ENCODE data around the gene NAT10.
"Not testable (repeated sequence)": the region's sequence is repeated elsewhere in the genome, so short reads cannot be mapped to it uniquely, and the experiment has no call there.

The NAT10 gene

DNA sequence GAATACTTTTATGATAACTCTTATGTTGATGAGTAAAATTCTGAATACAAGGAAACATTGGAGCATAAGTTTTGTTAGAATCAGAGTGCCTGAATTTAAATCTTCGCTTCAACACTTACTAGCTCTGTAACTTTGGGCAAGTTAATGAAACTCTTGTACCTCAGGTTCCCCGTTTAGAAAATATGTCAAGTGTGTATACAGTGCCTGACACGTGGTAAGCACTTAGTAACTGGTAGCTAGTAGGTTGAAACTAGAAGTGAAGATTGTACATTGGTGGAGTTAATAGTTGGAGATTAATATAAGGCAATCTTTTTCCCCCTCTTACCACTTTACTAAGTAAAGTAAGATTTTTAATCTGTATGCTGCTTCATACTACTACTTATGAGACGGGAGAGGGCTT is 24.8 kb upstream of the NAT10 start:
- Mint-ChIP-seq H3K4me1 (ENCODE audit: low read depth) (peaks cover 12% of the 10 kb centered on the region), H3K36me3 (ENCODE audit: low read depth) (peaks cover 51% of the 10 kb centered on the region), H3K9me3 (no peaks in the 10 kb centered on the region), H3K27me3 (ENCODE audit: low read depth) (no peaks in the 10 kb centered on the region), H3K4me3 (no peak overlapping the region), H3K27ac (no peak overlapping the region)

DNA sequence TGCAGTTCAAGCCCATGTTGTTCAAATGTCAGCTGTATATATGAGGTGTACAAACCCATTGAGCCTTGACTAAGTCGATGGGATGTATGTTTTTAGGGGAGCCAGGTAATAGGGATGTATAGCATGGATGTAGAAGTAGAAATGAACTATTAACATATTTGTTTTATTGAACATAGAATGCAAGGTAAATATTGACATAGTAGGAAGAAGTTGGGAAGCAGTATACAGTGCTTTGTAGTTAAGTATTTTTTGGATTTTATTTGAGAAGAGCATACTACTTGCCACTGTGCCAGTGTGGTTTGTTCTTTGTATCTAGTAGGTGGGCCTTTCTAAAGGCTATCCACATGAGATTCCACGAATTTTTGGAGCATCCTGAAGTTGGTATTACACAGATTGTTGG is 20.8 kb upstream of the NAT10 start:
- H3K27me3 Mint-ChIP-seq (ENCODE audit: low read depth), result no peaks in the 10 kb centered on the region
- no peak overlapping the region for H3K4me3 Mint-ChIP-seq
- H3K4me1 Mint-ChIP-seq (ENCODE audit: low read depth), result peaks cover 18% of the 10 kb centered on the region
- H3K9me3 Mint-ChIP-seq, result no peaks in the 10 kb centered on the region
- no peak overlapping the region for H3K27ac Mint-ChIP-seq
- peaks cover 48% of the 10 kb centered on the region for H3K36me3 Mint-ChIP-seq (ENCODE audit: low read depth)

DNA sequence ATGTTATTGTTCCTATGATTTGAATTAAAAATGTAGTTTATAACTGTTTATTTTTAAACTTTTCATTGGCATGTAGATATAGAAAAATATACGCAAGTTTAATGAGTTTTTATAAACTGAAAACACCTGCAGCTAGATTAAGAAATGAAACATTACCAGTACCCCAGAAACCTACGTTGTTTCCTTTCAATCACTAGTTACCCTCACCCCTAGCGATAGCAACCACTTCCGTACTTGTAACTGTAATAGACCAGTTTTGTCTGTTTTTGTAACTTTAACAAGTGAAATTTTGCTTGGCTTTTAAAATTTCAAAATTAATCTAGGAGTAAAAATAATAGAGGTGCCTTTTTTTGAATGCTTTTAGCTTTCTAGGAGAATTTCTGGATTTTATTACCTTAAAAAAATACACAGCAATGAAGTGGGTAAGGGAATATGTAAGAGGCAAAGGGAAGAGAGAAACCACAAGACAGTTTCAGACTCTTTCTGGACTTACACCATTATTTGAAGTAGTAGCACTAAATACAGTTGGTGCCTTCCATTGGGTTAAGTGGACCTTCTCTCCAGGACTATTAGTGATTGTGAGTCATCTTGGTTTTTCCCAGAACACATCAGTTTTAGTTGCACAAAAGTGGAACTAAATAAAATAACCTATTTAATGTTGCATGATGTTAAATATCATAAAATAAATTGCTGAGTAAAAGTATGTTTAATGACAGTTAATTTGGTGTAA is 18.7 kb upstream of the NAT10 start:
- H3K36me3 Mint-ChIP-seq (ENCODE audit: low read depth), result peaks cover 51% of the 10 kb centered on the region
- H3K4me1 Mint-ChIP-seq (ENCODE audit: low read depth), result peaks cover 15% of the 10 kb centered on the region
- H3K9me3 Mint-ChIP-seq, result no peaks in the 10 kb centered on the region
- H3K27me3 Mint-ChIP-seq (ENCODE audit: low read depth), result no peaks in the 10 kb centered on the region
- H3K27ac Mint-ChIP-seq, result peak overlapping the region; percentile 72
- H3K4me3 Mint-ChIP-seq, result peak overlapping the region; percentile 44

DNA sequence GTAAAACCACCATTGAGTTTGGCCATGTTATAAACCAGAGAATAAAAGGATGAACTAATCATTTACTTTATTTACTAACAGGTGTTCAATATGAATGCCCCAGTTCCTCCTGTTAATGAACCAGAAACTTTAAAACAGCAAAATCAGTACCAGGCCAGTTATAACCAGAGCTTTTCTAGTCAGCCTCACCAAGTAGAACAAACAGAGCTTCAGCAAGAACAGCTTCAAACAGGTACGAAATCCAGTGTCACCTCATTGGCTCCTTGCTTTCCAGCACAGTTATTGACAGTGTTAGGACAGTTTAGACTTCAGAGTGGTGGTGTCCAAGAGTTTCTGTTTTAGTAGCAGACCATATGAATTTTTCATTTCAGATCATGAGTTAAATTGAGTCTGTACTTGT is 13.6 kb upstream of the NAT10 start:
- Mint-ChIP-seq H3K27ac (no peak overlapping the region), H3K27me3 (ENCODE audit: low read depth) (no peaks in the 10 kb centered on the region), H3K36me3 (ENCODE audit: low read depth) (peaks cover 52% of the 10 kb centered on the region), H3K4me3 (no peak overlapping the region), H3K4me1 (ENCODE audit: low read depth) (peaks cover 5% of the 10 kb centered on the region), H3K9me3 (no peaks in the 10 kb centered on the region)

DNA sequence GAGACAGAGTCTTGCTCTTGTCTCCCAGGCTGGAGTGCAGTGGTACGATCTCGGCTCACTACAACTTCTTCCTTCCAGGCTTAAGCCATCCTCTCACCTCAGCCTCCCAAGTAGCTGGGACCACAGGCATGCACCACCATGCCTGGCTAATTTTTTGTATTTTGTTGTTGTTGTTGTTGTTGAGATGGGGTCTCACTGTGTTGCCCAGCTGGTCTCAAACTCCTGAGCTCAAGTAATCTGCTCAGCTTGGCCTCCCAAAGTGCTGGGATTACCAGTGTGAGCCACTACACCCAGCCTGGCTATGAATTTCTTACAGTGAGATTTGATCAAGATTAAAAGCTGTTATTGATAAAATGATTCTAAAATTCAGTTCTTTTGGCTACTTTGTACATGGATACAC is 10.5 kb upstream of the NAT10 start:
- not testable (repeated sequence) for H3K27me3 Mint-ChIP-seq (ENCODE audit: low read depth); H3K27ac Mint-ChIP-seq; H3K4me3 Mint-ChIP-seq; H3K4me1 Mint-ChIP-seq (ENCODE audit: low read depth); H3K9me3 Mint-ChIP-seq
- H3K36me3 Mint-ChIP-seq (ENCODE audit: low read depth), result peaks cover 59% of the 10 kb centered on the region

DNA sequence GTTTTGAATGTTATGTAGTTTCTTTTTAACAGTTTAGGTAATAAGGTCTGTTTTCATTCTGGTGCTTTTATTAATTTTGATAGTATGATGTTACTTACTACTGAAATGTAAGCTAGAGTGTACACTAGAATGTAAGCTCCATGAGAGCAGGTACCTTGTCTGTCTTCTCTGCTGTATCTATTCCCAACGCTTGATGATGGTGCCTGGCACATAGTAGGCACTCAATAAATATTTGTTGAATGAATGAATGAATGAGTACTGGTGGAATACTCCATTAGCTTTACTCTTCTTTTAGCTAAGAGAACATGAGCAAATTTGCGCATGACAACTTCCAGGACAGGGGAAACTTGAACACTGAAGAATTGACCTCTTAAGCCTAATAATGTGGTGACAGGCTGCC is 6.6 kb upstream of the NAT10 start:
- Mint-ChIP-seq H3K4me1 (ENCODE audit: low read depth) (peaks cover 3% of the 10 kb centered on the region), H3K27me3 (ENCODE audit: low read depth) (no peaks in the 10 kb centered on the region), H3K9me3 (no peaks in the 10 kb centered on the region), H3K27ac (no peak overlapping the region), H3K4me3 (no peak overlapping the region), H3K36me3 (ENCODE audit: low read depth) (peaks cover 43% of the 10 kb centered on the region)

DNA sequence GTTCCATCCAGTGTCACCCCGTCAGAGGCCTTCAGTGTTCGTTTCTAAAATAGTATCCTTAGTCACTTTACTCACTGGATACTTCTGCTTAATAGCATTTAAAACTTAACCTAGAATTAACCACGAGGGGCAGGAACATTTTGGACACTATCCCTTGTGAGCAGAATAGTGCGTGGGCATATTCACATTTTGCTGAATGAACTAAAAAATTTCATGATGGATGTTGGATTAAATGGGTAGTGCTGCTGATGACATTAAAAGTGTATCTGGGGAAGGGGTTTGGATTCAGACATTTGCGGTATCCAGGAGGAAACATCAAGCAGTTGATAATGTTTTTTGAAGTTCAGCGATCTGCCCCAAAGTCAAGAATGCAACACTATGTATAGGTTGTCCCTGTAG is 750 bp upstream of the NAT10 start:
- Mint-ChIP-seq H3K36me3 (ENCODE audit: low read depth) (peaks cover 28% of the 10 kb centered on the region), H3K27me3 (ENCODE audit: low read depth) (no peaks in the 10 kb centered on the region)

DNA sequence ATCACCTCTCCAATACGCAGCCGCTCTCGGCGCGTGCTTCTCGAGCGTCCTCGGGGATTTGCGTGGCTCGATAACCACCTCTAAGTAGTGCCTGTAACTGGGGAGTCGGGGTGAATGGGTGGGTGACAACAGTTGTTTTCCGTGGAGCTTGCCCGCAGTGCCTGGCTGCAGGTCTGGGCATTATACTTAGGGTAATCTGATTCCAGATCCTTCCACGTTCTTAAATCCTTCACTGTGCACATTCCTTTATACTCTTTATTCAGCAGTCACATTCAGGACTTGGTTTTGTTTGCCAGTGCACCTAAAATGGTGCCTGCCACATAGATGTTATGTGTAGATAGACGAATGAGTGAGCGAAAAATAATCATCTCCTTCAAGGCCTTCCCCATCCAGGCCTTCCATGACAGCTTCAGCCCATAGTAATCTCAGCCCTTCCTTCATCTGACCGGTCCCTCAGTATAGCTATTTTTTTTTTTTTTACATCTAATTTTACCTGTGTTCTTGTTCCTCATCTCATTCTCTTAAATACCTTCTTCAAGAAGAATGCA is 602 bp downstream of the NAT10 start:
- peaks cover 42% of the 10 kb centered on the region for H3K4me1 Mint-ChIP-seq (ENCODE audit: low read depth)
- no peaks in the 10 kb centered on the region for H3K9me3 Mint-ChIP-seq
- no peaks in the 10 kb centered on the region for H3K27me3 Mint-ChIP-seq (ENCODE audit: low read depth)
- H3K4me3 Mint-ChIP-seq, result peak overlapping the region; percentile 95
- H3K27ac Mint-ChIP-seq, result peak overlapping the region; percentile 97
- peaks cover 30% of the 10 kb centered on the region for H3K36me3 Mint-ChIP-seq (ENCODE audit: low read depth)

More for the DNA sequence above, 750 bp upstream of the NAT10 start:
- no peaks in the 10 kb centered on the region for H3K9me3 Mint-ChIP-seq
- H3K4me3 Mint-ChIP-seq, result peak overlapping the region; percentile 95
- H3K4me1 Mint-ChIP-seq (ENCODE audit: low read depth), result peaks cover 39% of the 10 kb centered on the region
- H3K27ac Mint-ChIP-seq, result peak overlapping the region; percentile 97

DNA sequence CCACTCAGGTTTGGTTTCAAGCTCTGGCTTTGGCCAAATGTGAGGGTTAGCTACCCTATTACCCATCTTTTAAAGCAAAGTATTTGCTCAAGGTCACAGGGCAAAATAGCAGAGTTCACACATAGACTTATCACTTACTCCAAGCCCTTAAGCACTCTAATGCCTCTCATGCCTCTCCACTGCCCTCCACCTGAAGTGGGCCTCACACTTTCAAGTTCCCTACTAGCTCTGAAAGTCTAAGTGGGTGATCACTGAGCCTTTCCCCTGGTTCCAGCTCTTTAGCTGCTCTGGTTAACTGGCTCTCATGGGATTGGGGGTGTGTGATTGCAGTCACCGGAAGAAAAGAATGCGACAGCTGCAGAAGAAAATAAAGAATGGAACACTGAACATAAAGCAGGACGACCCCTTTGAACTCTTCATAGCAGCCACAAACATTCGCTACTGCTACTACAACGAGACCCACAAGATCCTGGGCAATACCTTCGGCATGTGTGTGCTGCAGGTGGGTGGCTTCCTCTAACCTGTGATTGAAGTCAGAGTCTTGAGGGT is 6.4 kb downstream of the NAT10 start:
- Mint-ChIP-seq H3K9me3 (no peaks in the 10 kb centered on the region), H3K4me1 (ENCODE audit: low read depth) (peaks cover 20% of the 10 kb centered on the region), H3K27ac (no peak overlapping the region), H3K27me3 (ENCODE audit: low read depth) (no peaks in the 10 kb centered on the region), H3K4me3 (no peak overlapping the region), H3K36me3 (ENCODE audit: low read depth) (peaks cover 56% of the 10 kb centered on the region)

DNA sequence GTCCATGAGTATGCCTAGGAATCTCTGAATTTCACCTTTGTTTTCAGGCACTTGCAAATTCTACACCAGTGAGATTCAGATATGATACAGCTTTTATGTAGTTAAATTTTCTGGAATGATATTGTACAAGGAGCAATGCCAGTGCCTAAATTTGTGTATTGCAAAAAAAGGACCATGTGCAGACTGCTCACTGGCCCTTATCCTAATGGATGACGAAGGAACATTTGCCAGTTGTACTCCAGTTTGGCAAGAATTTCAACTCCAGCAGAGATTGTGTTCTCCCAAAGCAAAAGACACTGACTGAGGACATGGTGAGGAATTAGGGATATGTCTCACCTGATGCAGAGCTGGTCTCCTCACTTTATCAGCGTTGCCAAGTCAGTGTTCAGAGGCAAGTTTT is 8.6 kb downstream of the NAT10 start:
- Mint-ChIP-seq H3K27ac (no peak overlapping the region), H3K36me3 (ENCODE audit: low read depth) (peaks cover 54% of the 10 kb centered on the region), H3K4me3 (no peak overlapping the region), H3K27me3 (ENCODE audit: low read depth) (no peaks in the 10 kb centered on the region), H3K9me3 (no peaks in the 10 kb centered on the region), H3K4me1 (ENCODE audit: low read depth) (peaks cover 10% of the 10 kb centered on the region)

DNA sequence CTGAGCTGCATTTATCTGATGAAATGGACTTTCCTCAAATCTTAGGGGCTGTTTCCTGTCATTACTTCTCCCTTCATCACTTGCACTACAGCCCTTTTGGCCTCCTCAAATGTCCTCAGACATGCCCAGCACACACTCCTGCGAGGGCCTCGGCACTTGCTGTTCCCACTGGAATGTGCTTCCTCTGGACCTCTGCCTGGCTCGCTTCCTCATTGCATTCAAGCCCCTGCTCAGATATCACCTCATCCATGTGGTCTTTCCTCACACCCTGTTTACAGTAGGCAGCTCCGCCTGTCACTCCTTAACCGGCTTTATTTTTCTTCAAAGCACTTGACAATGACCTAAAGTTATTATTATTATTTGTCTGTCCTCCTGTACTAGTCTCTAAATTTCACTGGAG is 9.0 kb downstream of the NAT10 start:
- peaks cover 50% of the 10 kb centered on the region for H3K36me3 Mint-ChIP-seq (ENCODE audit: low read depth)
- no peaks in the 10 kb centered on the region for H3K27me3 Mint-ChIP-seq (ENCODE audit: low read depth)
- no peaks in the 10 kb centered on the region for H3K9me3 Mint-ChIP-seq
- peaks cover 5% of the 10 kb centered on the region for H3K4me1 Mint-ChIP-seq (ENCODE audit: low read depth)
- H3K27ac Mint-ChIP-seq, result no peak overlapping the region
- no peak overlapping the region for H3K4me3 Mint-ChIP-seq

DNA sequence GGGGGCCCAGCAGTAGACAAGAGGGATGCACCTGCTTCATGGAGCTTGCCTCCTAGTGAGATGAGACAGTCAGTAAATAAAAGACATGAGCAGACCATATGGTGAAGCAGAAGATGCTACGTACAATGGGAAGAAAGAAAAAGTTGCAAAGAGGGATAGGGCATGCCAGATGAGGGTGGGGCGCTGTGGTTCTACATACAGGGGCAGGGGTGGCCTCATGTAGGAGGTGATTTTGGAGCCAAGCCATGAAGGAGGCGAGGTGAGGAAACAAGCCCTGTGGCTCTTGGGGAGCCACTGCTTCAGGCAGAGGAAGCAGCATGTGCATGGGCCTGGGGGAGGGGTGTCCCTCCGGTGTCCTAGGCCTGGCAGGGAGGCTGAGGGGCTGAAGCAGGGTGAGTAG is 15.2 kb downstream of the NAT10 start:
- H3K27me3 Mint-ChIP-seq (ENCODE audit: low read depth), result no peaks in the 10 kb centered on the region
- H3K9me3 Mint-ChIP-seq, result no peaks in the 10 kb centered on the region
- peaks cover 52% of the 10 kb centered on the region for H3K36me3 Mint-ChIP-seq (ENCODE audit: low read depth)
- no peak overlapping the region for H3K4me3 Mint-ChIP-seq
- no peaks in the 10 kb centered on the region for H3K4me1 Mint-ChIP-seq (ENCODE audit: low read depth)
- H3K27ac Mint-ChIP-seq, result no peak overlapping the region

DNA sequence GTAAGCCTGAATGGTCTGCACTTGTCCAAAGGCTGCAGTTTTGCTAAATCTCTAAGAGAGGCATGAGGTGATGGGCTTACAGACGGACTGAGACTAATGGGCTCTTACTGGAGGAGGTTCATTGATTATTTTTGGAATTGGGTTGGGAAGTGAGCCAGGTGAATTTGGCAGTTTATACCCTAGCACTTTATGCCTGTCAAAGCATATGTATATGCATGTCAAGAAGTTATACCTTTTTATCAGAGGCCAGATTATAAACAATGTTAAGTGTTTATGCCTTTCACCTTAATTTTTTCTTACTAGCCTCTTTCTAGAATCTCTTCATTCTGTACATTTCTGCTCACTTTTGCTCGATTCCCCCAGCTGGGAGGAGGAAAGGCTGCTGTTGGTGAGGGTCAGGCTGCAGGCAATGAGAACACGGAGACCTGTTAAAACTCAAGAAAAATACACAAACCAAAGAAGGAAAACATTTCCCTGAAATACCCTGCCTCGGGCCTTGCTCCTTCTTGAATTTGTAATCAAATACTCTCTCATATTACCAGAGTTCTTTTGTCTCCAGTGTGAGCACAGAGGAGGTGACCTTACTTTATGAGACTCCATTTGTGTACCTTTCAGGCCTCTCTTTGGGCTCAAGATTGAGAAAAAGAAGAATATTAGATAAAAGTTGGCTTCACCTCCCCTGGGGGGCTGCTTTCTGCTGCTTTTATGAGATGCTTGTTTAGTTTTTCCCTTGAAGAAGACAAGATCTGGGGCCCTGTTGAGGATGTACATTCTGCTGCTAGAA is 19.6 kb downstream of the NAT10 start:
- H3K27me3 Mint-ChIP-seq (ENCODE audit: low read depth), result no peaks in the 10 kb centered on the region
- no peaks in the 10 kb centered on the region for H3K9me3 Mint-ChIP-seq
- peaks cover 46% of the 10 kb centered on the region for H3K36me3 Mint-ChIP-seq (ENCODE audit: low read depth)
- no peaks in the 10 kb centered on the region for H3K4me1 Mint-ChIP-seq (ENCODE audit: low read depth)
- H3K4me3 Mint-ChIP-seq, result no peak overlapping the region
- no peak overlapping the region for H3K27ac Mint-ChIP-seq

DNA sequence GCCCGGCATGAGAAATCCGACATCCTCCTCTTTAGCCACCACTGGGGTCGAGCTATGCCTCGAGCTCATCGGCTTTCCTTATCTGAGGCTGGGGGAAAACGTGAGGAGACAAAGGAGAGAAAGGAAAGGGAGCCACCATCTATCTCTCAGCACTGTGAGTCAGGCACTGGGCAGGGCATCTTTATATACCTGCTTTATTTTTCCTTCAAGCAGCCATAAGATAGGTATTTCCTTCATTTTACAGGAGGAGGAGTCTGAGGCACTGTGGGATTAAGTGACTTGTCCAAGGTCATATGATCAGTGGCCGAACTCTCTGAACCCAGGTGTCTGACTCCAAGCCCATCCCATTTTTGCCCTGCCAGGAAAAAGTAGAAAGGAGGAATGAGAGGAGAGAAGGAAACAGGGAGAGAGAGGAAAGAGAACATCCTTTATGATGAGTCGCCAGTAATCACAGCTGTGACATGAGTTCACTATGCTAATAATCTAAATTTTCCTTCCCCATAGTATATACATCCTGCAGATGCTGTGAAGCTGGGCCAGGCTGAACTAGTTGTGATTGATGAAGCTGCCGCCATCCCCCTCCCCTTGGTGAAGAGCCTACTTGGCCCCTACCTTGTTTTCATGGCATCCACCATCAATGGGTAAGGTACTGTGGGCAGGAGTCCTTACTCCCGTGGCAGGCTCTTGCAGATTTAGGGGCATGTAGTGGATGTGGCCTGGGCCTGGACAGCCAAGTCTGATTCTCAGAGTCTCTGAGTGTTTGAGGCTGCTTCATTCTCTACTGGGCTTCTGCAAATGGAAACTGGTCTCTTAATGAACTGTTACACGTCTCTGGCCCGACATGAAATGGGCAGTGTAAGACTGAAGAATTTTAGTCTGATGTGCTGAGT is 21.8 kb downstream of the NAT10 start:
- Mint-ChIP-seq H3K27ac (no peak overlapping the region), H3K4me3 (no peak overlapping the region), H3K36me3 (ENCODE audit: low read depth) (peaks cover 42% of the 10 kb centered on the region), H3K27me3 (ENCODE audit: low read depth) (no peaks in the 10 kb centered on the region), H3K9me3 (no peaks in the 10 kb centered on the region), H3K4me1 (ENCODE audit: low read depth) (no peaks in the 10 kb centered on the region)

Data from T-helper 1 cell treated with Interleukin-12 subunit alpha and Interleukin-12 subunit beta and Interleukin-4 antibody, amounts not matched to agents 30 μg/mL and 1 μg/mL, for 36 hours (primary cell).